Body of pancreas (tissue), 4 donors: Measurements from ENCODE around the gene NEO1.

Experiments used
- CTCF ChIP-seq, 7 experiments: fragments of 450-650 bp in 4 of 7; fragments of 200-600 bp in 3 of 7; sonication (generic) in 3 of 7; IDR thresholded peaks; one replicate each; pipeline ENCODE4 v1.5.1; 2016 to 2019; ENCODE audit warnings: antibody characterized with exemption in 7 of 7
- POLR2A ChIP-seq, 3 donors: fragments of 450-650 bp; IDR thresholded peaks; one replicate each; pipeline ENCODE4 v1.6.1; 2016; ENCODE audit warnings: antibody characterized with exemption in 3 of 3, mild to moderate bottlenecking in 2 of 3

GRCh38 chr15:73225358-73226015 is 173.2 kb downstream of the NEO1 start:
- TF ChIP-seq CTCF (IDR thresholded peaks at IDR 0.05) (no peak), POLR2A (IDR thresholded peaks at IDR 0.05) (no peak)
